ENCODE data around the gene ITSN1.

DNA sequence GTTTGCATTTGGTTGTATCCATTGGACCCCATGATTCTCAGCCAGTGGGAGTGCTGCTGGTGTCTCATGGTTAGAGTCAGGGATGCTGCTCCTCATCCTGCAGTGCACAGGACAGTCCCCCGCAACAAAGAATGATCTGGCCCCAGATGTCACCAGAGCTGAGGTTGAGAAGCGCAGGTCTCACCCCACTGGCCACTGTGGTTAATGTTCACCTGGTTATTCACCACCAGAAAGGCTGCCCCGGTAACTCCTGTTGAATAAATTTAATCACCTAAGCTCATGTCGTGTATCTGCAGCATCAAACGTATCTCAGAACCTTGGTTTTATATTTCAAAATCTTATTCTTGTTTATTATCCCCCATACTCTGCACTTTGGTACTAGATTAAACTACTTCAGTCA, 197.5 kb downstream of the ITSN1 start:
- TF ChIP-seq, protein P1, sequence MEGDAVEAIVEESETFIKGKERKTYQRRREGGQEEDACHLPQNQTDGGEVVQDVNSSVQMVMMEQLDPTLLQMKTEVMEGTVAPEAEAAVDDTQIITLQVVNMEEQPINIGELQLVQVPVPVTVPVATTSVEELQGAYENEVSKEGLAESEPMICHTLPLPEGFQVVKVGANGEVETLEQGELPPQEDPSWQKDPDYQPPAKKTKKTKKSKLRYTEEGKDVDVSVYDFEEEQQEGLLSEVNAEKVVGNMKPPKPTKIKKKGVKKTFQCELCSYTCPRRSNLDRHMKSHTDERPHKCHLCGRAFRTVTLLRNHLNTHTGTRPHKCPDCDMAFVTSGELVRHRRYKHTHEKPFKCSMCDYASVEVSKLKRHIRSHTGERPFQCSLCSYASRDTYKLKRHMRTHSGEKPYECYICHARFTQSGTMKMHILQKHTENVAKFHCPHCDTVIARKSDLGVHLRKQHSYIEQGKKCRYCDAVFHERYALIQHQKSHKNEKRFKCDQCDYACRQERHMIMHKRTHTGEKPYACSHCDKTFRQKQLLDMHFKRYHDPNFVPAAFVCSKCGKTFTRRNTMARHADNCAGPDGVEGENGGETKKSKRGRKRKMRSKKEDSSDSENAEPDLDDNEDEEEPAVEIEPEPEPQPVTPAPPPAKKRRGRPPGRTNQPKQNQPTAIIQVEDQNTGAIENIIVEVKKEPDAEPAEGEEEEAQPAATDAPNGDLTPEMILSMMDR (IDR thresholded peaks at IDR 0.05): no peak
- no peak for TF ChIP-seq POLR2A (IDR thresholded peaks at IDR 0.05)

All from thyroid gland (tissue), 4 donors.